HPDE6-E6E7 (cell line): ENCODE results near the gene TMPRSS7.
"Not testable (repeated sequence)": the region's sequence is repeated elsewhere in the genome, so short reads cannot be mapped to it uniquely, and the experiment has no call there.

Source experiments
- DNase-seq: peaks from one replicate; pipeline ENCODE4 v3.0.0; 2011; ENCODE audit warnings: missing footprints; ENCODE audit errors: extremely low spot score

TMPRSS7 gene

DNA sequence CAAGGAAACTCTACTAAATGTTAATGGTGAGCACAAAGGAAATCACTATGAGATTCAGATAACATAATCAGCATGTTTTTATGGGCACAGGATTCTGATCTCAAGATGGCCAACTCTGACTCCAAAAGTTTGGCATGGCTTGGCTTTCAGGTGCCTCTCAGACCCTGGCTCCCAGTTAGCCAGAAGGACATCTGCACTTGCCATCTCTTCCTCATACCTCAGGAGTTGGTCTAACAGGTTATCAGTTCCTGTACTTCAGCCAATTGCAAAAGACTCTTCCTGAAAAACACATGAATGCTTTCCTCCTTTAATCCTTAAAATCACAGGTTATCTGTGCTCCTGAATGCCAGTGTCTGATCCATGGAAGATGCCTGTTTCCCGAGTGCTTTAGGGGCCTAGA lies 25.0 kb downstream of the TMPRSS7 start:
- no peak for DNase-seq

DNA sequence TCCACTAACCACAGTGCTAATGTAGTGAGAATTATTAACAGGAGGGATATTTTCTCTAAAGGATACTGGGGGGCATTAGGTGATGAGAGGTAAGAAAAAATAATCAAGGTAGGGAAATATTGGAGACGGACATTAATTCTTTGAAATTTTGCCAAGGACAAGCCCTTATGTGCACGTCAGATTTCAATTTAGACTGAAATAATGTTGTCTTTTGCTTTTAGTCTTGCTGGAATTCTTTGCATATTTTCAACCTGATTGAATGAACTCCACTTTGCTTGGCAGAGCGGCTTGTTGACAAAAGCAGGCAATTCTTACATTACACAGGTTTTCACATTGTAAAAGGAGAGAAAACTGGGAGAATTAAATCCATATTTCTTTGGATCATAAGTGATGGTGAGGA lies 26.6 kb downstream of the TMPRSS7 start:
- no peak for DNase-seq

DNA sequence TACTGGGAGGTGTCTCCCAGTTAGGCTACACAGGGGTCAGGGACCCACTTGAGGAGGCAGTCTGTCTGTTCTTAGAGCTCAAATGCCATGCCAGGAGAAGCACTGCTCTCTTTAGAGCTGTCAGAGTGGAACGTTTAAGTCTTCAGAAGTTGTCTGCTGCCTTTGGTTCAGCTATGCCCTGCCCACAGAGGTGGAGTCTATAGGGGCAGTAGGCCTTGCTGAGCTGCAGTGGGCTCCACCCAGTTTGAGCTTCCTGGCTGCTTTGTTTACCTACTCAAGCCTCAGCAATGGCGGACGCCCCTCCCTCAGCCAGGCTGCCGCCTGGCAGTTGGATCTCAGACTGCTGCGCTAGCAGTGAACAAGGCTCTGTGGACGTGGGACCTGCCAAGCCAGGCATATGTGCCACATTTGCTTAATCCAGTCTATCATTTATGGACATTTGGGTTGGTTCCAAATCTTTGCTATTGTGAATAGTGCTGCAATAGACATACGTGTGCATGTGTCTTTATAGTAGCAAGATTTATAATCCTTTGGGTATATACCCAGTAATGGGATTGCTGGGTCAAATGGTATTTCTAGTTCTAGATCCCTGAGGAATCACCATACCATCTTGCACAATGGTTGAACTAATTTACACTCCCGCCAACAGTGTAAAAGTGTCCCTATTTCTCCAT lies 38.0 kb downstream of the TMPRSS7 start:
- not testable (repeated sequence) for DNase-seq

DNA sequence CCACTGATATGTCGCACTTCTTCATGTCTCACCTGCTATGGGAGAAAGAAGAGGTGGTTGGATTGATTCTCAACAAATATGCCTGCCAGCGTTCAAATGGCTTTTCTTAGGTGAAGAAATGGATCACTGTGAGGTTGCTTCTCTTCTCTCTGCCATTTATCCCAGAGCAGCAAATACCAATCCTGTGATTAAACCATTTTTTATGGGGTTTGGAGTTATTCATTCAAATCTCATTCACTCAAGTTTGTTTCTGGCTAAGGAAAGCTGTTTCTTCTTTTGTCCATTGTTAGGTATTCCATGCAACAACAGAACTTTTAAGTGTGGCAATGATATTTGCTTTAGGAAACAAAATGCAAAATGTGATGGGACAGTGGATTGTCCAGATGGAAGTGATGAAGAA lies 39.5 kb downstream of the TMPRSS7 start:
- DNase-seq = no peak

DNA sequence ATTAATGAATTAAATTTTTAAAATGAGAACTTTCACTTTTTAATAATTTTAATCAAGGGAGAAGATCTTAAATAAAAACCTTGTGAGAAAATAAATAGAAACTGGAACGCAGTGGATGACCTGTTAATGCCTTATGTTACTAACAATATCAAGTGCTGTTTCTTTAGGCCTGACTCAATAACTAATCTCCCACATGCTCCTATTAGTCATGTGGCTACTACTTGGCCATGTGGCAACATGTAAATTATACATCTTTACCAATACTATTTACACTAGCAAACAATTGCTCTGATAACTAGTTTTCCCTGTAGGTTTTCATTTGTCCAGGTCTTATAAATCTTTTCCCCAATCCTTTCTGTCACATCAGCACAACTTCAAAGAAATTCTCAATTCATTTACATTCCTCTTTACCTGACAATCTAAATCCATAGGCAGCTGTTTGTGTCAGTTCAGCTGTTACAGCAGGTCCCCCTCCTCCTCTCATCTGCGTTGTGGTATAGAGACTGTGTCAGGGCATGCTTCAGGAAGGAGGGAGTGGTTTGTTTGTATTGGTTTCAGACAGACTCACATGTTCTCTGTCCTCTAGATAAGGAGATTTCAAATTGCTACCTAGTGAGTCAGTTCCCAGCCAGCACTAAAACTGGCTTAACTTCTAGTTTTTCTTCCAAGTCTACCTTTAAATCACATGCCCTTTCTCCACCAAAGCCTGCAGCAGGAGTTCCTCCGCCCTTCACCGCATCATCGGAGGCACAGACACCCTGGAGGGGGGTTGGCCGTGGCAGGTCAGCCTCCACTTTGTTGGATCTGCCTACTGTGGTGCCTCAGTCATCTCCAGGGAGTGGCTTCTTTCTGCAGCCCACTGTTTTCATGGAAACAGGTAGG lies 40.3 kb downstream of the TMPRSS7 start:
- peak; percentile 96 for DNase-seq

DNA sequence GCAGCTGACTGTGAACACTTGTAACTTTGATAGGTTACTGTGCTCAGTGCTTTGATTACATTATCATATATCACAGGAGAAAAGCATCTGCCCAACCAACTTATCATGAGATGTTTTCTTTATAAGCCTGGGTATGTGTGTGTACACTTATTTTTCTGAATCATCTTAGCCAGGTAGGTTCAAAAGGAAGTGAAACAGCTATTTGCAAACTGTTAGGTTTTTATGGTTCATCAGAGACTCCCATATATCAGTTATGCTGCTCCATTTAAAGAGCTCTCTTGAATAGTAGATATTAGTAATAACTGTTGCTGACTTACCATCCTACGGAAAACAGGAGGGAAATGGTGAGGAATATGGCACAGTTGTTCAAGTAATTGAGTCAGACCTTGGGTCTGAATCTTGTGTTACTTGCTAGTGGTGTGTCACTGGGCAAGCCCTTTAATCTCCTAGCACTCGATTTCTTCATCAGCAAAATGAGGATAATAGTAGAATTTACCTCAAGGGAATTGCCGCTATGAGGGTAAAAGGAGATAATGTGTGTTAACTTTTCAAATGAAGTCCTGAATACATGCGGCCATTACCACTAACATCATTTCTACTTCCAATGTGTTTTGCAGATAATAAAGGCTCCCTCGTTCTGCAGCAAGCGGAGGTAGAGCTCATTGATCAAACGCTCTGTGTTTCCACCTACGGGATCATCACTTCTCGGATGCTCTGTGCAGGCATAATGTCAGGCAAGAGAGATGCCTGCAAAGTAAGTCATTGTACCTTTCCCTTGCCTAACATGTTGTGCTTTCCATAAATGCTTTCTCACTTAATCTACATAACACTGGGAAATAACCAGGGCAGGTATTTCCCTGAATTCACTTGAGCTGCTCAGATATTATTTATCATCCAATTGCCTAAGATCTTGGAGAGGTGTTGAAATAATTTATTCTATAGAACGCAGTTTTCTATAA lies 43.9 kb downstream of the TMPRSS7 start:
- no peak for DNase-seq

DNA sequence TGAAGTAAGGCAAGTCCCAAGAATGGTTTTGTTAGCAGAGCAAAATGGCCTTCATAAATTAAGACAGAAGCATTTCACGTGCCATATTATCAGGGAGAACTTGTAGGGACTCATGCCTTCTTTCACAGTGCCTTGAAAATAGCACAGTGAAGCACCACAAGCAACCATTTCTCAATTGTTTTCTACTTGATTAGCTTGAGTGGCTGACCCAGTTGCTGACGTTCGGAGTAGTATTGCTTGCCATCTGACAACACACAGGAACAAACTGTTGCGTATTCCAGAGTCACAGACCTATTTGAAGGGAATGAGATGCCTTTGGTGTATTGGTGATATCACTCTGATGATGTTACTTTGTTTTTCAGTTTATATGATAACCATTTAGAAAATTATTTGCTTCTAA lies 48.7 kb downstream of the TMPRSS7 start:
- DNase-seq = no peak

DNA sequence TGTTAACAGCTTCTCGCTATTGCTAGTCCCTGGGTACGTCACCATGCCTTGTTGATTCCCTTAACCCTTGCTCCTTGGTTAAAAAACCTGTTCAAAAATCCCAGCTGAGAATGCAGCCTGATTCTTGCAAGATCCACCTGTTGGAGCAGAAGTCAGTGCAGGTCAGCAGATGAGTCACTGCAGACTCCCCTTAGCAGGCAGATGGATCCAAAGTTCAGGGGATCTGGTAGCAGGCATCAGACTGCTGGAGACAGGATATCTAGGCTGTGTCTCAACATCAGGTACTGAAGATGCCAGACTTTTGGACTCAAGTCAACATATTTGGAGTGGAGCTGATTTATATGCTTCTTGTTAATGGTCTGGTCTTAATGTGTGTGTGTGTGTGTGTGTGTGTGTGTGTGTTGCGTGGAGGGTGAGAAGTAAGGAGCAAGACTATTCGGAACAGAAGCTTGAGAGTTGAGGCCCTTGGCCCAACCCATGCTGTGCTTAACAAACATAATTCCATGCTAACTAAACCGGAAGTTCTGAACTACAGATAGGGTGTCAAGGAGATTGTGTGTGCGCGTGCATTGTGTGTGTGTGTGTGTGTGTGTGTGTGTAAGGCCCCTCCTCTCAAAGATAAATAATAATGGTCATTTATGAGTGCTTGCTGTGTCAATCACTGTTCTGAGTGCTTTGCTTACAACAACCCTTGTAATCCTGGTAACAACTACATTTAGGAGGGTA lies 50.6 kb downstream of the TMPRSS7 start:
- peak; percentile 34 for DNase-seq

DNA sequence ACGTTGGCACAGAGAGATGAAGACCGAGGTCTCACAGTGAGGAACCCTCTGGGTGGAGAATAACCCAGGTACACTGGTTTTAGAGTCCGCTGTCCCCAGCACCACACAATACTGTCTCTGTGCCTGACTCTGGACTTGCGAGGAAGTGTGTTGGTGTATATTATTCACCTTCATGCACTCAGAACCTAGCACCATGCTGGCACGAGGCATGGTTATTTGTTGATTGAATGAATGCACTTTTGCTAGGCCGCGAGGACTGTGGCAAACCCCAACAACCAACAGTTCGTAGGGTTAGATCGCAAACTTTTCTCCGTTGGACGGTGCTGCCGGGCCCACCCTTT lies 51.2 kb downstream of the TMPRSS7 start:
- no peak for DNase-seq

DNA sequence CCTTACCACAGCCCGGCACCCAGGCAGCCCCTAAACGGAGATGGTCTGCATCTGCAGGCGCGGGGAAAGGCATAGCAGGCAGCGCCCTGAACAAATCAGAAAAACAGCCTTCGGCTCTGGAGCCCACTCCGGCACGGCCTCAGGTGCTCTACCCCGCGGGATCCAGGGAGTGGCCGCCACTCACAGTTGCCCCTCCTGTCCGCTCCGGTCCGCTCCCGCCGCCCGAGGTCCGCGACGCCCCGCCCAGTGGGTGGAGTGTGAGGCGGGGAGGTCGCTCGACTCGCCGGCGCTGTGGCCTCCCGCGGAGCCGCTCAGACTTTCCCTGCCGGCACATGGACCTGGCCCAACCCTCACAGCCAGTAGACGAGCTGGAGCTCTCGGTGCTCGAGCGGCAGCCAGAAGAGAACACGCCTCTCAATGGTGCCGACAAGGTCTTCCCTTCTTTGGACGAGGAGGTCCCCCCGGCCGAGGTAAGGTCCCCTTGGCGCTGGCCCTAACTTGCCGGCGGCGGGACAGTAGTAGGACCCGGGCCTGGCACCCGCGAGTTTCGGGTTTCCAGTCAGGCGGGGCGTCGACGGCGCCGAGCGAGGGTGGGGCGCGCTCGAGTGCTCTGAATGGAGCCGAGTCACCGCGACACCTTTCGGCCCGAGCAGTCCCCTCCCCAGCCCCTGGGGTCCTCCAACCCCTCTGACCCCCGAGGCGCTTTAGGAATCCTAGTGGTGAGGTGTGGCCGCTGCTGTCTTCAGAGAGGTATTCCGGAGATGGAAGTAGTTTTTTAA lies 51.7 kb downstream of the TMPRSS7 start, which contains the start of gene C3orf52:
C3orf52 (plus strand) TSS at position 314 of the 779 bp plus-strand sequence; CDS start at position 333, 19 bp downstream.
- peak; percentile 88 for DNase-seq

DNA sequence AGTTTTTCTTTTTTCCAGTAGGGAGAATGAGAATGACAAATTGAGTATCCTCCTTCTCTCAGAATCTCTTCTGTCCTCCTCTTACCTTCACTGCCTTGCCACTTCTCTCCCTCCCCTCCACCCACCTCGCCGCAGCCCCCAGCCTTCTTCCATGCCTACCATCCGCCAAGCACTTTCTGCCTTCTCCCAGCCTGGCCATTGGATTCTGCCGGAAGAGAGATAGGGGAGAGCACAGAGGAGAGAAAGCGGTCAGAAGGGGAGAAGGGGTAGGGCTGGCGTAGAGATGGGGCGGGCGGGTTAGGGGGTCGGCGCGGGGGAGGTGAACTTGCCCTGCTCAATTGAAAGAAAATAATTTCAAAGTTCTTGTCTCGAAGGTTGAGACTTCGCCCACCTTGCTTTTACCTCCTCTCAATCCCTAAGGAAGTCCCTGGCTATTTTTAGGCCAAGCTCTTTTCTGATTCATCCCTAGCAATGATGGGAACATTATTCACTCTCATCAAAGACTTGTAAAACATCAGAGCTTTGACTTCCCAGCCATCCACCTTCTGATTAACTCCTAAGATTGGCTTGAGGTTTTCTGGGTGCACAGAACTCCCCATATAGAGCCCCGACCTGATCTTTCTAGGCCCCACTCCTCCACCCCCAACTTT lies 52.5 kb downstream of the TMPRSS7 start:
- peak; percentile 35 for DNase-seq

DNA sequence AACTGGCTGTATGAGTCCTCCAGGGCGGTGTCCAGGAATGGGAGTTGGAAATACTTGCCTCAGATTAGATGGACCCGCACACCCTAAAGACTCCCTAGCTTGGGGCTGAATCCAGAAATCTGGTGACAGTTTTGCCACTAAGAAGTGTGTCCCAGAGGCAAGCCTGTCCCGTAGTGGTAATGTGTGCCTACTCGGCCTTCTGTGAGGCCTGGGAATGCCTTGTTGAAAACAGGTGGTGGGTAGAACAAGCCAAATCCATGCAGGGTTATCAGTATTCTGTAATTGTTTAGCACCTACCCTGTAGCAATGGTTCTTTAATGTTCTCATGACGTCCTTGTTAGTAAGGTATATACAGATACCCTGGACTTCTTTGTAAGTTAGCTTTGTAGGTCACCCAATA lies 53.2 kb downstream of the TMPRSS7 start:
- no peak for DNase-seq

DNA sequence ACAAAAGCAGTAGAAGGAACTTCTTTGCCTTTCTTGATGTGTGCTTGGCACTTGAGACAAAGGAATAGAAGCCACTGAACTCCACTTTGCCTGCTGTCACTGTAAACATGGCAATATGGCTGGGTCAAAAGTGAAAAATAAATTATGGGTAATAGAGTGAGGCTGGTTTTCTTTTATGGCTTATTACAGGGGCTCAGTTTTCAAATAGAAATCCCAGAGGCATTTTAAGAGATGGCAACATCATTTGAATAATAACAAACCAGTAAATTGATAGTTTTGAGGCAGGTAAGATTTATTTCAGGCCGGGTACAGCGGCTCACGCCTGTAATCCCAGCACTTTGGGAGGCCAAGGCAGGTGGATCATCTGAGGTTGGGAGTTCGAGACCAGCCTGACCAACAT lies 54.4 kb downstream of the TMPRSS7 start:
- no peak for DNase-seq

DNA sequence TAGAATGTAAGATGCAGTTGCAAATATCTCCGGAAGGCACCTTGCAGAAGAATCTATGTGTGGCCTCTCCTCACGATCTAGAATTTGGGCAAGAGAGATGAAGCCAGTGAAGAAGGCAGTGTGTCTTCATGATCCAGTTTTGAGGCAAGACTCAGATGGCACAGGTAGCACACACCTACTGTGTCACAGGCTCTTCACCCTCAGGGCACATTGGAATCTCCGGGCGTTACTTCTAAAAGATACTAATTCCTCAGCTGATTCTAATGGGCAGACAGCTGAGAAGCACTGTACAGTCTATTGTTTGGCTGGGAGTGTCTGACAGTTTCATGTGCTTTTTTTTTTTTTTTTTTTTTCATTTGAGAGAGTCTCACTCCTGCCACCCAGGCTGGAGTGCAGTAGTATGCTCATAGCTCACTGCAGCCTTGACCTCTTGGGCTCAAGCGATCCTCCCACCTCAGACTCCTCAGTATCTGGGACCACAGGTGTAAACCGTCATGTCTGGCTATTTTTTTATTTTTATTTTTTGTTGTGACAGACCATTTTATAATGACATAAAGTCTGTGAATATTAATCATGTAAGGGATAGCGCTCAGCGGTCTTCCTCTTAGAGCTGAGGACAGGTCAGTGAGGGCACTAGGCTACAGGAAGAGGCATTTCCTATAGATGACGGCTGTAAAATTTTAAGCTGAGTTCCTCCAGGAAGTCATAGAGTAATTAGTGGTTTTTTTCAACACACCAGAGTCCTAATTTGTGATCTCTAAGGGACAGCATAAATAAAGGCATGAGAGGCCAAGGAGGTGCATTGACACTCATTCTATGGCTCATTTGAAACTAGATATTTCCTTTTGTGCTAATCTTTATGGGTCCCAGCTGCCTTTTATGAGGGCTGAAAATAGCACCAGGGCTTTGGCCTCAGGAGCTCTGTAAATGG lies 55.7 kb downstream of the TMPRSS7 start:
- no peak for DNase-seq

DNA sequence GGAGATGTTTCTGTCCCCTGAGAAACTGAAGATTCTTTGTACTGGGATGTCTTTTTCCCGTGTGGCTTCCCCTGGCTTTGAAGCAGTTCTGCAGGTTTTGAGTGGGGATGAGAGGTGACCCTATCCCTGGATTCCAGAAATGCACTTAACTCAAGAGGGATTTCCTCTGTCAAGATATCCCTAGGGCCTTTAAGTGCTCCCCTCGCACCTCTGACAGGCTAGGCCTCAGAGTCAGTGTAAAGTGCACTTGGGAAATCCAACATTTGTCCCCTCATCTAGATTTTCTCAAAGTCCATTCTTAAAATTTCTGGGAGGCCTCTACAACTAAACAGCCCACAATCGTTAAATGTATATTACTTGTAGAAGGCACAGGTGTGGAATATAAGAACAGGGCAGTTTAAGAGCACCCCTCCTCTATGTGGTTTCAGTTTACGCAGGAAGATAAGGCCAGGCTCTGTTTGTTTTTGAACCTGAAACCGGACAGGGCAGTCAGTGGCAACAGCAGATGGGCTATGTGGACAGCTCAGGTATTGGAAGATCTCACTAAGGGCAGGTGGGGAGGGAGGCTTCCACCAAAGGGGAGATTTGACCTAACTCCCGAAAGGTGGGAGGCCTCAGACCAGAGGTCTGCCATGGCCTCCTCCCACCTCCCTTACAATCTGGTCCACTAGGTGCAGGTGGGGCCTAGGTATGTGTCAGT lies 56.5 kb downstream of the TMPRSS7 start:
- no peak for DNase-seq

DNA sequence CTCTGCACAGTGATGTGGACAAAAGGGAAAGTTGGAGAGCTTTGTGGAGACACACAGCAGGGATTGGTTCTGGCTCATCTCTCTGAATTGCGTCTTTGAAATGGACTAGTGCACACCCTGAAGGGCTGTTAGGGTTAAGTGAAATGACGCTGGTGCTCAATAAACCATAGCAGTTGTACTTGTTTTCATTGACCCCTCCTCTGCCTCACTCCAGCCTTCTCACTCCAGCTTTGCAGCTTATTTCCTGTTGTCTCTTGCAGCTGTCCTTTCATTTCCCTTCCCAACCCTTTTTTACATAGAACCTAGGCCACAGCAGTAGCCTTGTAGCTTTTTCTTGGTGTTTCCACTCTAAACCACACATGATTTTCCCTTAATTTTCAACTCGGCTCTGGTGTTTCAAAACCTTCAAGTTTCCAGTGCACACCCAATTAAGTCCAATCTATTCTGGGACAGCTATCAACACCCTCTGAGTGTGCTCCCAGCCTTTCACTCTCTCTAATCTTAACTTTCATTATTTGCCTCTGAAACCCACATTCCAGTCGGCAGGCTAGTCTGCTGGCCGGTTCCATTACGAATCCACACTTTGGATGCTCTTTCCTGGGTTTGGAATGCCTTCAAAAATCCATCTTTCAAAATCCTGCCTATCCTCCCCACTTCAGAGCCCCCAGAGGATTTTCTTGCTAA lies 58.1 kb downstream of the TMPRSS7 start:
- DNase-seq = no peak

DNA sequence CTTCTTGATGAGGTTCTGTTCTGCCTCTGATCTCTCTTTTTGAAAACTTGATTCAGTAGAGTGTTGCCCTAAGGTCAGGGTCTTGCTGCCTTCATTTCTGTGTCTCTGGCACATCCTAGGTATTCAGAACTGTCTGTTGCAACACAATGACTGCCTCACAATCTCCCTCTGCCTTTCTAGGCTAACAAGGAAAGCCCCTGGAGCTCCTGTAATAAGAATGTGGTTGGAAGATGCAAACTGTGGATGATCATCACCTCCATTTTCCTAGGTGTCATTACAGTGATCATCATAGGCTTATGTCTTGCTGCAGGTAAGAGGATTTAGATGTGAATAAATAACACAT lies 58.6 kb downstream of the TMPRSS7 start:
- no peak for DNase-seq

DNA sequence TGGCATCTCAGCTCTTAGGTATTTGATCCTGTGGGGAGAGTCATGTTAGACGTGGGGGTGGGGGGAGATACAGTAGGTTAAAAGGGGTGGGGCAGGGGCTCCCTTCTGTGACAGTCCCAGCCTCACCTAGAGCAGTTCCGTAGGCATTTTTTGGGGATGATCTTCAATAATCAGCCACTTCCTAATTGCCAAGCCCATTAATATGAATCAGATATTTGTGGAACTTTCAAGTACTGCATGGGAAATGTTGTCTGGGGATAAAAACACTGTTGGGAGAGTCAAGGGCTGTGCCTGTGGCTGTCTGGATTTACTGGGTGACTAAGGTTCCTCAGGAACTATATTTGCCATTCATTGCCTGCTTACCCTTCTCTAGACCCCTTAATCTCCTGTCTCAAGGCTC lies 61.2 kb downstream of the TMPRSS7 start:
- no peak for DNase-seq
